ENCODE measurements around the gene CLASP1. TPM values are rescaled to one million over a fixed set of nuclear protein-coding genes. Genes with fewer than 3 reads are reported as not detected.

Gene CLASP1
- total and polyA plus RNA-seq, 2 of the 8 experiments (the other 6 are each of a cell fraction or from before 2014, with no cell fraction given): 7.3 to 53.9 TPM

DNA sequence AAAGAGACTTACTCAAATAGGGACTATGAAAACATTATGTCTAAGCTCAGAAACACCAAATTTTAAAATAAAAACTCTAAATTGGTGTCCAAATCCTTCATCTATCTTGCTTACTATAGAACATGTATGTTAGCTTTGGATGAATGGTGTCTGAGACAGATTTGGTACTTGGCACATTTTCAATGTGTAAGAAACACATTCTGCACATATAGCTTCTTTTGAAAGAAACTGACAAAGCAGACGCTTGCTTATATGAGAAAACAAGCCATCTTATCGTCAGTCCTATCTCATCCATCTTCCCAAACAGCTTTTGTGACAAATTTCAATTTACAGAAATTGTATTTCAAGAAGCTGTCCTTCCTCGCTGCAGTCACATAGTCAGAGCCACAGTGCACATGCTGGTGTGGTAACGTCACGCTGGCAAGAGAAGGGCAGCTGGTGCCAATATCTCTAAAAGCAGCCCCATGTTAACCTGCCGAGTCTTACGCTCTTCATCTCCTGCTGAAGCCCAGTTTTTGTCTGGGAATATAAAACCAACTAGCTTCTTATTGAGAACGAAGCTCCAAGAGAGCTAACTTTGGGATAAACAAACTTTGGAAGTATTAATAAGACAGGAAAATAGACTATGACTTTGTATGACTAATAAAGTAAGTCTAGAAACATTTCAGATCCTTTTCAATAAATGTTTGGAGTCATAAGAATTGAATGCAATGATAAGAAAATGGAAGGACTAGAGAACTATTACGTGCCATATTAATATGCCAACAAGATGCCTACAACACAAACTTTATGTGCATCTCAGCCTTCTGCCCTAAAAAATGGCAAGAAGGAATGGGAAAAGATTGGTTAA, 289.3 kb downstream of the CLASP1 start:
- Histone ChIP-seq H2BK20ac (ENCODE audit: low read length) (no peak overlapping the region), H4K91ac (replicated peaks; ENCODE audit: insufficient read length, low read length) (no peak overlapping the region), H4K8ac (ENCODE audit: extremely low read depth, insufficient read depth, low read length) (no peak overlapping the region), H2AK5ac (ENCODE audit: low read depth, low read length) (no peak overlapping the region), H2BK120ac (replicated peaks; ENCODE audit: low read depth, low read length) (no peak overlapping the region), H3K9me3 (ENCODE audit: insufficient read depth in 2 of 2, low read depth in 1 of 2, low read length in 1 of 2) (no peaks in the 10 kb centered on the region), H3K23ac (ENCODE audit: insufficient read length) (no peak overlapping the region), H2AFZ (ENCODE audit: low read length) (no peak overlapping the region), H2BK15ac (ENCODE audit: low read length) (no peak overlapping the region), H4K20me1 (replicated peaks in 1 of 2; ENCODE audit: control insufficient read depth in 1 of 2, insufficient read depth in 2 of 2, low read length in 2 of 2) (peaks cover 0 to 5% of the 10 kb centered on the region in 2 experiments), H3K4me3 (ENCODE audit: extremely low read depth in 1 of 4, insufficient read depth in 2 of 4, low read depth in 3 of 4, low read length in 4 of 4) (no peak overlapping the region), H3K27me3 (replicated peaks in 1 of 4; ENCODE audit: control insufficient read depth in 3 of 4, extremely low read depth in 1 of 4, insufficient read depth in 3 of 4, low read length in 3 of 4) (no peaks in the 10 kb centered on the region), H3K4me1 (replicated peaks in 1 of 4; ENCODE audit: control insufficient read depth in 3 of 4, insufficient read depth in 4 of 4, low read length in 3 of 4) (no peaks in the 10 kb centered on the region), H3K79me1 (ENCODE audit: low read depth, low read length) (no peaks in the 10 kb centered on the region), H3K36me3 (ENCODE audit: control insufficient read depth in 2 of 4, insufficient read depth in 4 of 4, low read length in 3 of 4) (peaks cover 9 to 32% (median 19%) of the 10 kb centered on the region in 4 experiments), H4K5ac (ENCODE audit: insufficient read length, low read depth, low read length) (no peak overlapping the region), H3K27ac (ENCODE audit: low read depth, low read length) (no peak overlapping the region), H3K14ac (ENCODE audit: insufficient read length) (no peak overlapping the region), H2BK12ac (ENCODE audit: low read depth, low read length) (no peak overlapping the region), H3K9ac (replicated peaks in 1 of 4; ENCODE audit: extremely low read depth in 1 of 4, low read depth in 3 of 4, low read length in 3 of 4) (no peak overlapping the region), H3K4ac (replicated peaks; ENCODE audit: insufficient read length, low read depth, low read length) (no peak overlapping the region), H3K18ac (ENCODE audit: extremely low read depth, low read length) (no peak overlapping the region), H2BK5ac (ENCODE audit: low read depth, low read length) (no peak overlapping the region), H3K4me2 (ENCODE audit: insufficient read depth in 1 of 2, low read depth in 2 of 2, low read length in 2 of 2) (no peak overlapping the region), H3K79me2 (ENCODE audit: control insufficient read depth in 1 of 2, insufficient read depth in 2 of 2, low read length in 2 of 2) (no peaks in the 10 kb centered on the region), H3K56ac (replicated peaks; ENCODE audit: insufficient read length, low read depth, low read length) (no peak overlapping the region), H3K23me2 (ENCODE audit: low read depth, low read length) (no peaks in the 10 kb centered on the region)
- ChIA-PET CTCF (ENCODE audit: partially characterized antibody) (interaction anchor here (0.7 to 11.5 kb wide), 6 partner anchors 12 to 277 kb away, joined by 3 to 144 read pairs (median 8); no protein-coding TSS in a partner anchor), POLR2A (ENCODE audit: partially characterized antibody) (no interaction called here)
- 89% methylated on average over 9 of the region's 9 CpGs; no CpG with 5 or more reads in 1 of the 2 experiments for whole genome bisulfite sequencing, 2 experiments (ENCODE audit: extremely low coverage in 1 of 2, insufficient coverage in 1 of 2, insufficient read length in 1 of 2, insufficient replicate concordance in 2 of 2, low coverage in 1 of 2, low lambda C conversion rate in 2 of 2, missing lambda C conversion rate in 1 of 2)
- no peak for FAIRE-seq
- DNase-seq (ENCODE audit: low read depth in 1 of 2, low spot score in 2 of 2): no peak
- no peak for TF ChIP-seq CHD2 (IDR thresholded peaks at IDR 0.05; ENCODE audit: low read length)
- TF ChIP-seq GTF2F1 (IDR thresholded peaks at IDR 0.05; ENCODE audit: borderline replicate concordance, low read depth, low read length): no peak
- TF ChIP-seq RXRA (IDR thresholded peaks at IDR 0.05; ENCODE audit: insufficient read depth, low read depth, low read length): no peak
- TF ChIP-seq CEBPB (IDR thresholded peaks at IDR 0.05; ENCODE audit: low read depth, low read length): no peak

Measured in H1 (cell line).